ENCODE results near the gene GREB1L.
"Not testable (repeated sequence)": the region's sequence is repeated elsewhere in the genome, so short reads cannot be mapped to it uniquely, and the experiment has no call there.

The GREB1L gene

DNA sequence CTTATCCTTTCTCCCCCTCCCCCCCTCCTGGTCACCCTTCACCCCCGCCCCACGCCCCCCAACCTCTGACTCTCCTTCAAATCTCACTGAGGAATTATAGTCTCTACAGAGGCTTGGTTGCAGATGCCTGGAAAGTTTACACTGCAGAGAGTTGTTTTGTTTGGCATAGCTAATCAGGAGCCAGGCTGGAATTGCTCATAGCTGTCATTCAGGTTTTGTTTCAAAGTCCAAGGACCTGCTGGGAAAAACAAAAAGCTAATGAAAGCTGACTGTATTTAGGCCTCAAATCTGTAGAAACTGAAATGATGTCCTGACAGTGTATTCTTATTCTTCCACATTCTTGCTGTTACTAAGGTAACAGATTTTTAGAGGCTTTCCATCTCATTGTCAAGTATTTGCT is 22.6 kb downstream of the GREB1L start:
- no peak for DNase-seq (ENCODE audit: low read depth)

- no peak for DNase-seq (ENCODE audit: low read depth)
These were observed 24.1 kb downstream of the GREB1L start for GRCh38 chr18:21265971-21266673.

GRCh38 chr18:21267400-21267799 is 25.4 kb downstream of the GREB1L start:
- no peak for DNase-seq (ENCODE audit: low read depth)

DNA sequence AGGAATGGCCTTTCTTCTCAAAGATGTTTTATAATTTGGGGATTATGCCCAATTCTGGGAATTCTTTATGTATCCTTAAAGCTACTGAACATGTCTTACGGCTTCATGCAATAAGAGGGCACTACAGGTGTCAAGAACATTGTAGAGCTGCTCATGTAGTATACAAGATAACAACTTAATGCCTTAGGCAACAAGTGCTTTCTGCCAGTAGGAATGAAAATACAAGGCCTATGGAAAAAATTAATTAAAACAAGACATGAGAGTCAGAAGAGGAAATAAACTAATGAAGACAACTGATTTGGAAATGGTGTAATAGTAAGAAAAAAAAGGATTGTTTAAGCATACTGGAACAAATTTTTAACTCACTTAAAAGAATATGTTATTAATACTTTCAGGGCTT is 27.3 kb downstream of the GREB1L start:
- no peak for DNase-seq (ENCODE audit: low read depth)

DNA sequence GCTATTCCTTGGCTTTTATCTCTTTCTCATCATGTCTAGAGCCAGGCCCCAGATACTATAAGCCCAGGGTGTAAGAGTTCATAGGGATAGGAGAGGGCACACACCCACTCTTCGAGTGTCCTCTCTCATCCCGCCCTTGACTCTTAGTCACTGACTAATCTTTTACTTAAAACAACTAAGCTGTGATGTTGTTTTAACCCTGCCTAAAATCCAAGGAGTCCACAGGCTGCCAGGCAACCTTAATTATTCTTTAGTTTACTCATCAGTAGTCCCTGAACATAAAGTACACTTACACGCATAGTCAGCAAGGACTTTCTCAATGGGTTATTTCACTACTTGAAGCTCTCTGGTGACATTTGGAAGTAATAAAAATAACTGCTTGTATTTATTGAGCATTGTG is 28.4 kb downstream of the GREB1L start:
- DNase-seq (ENCODE audit: low read depth) = no peak

- DNase-seq (ENCODE audit: low read depth) = no peak
These were observed 30.1 kb downstream of the GREB1L start for GRCh38 chr18:21272016-21272579.

GRCh38 chr18:21273568-21273967 is 31.5 kb downstream of the GREB1L start:
- no peak for DNase-seq (ENCODE audit: low read depth)

- no peak for DNase-seq (ENCODE audit: low read depth)
These were observed 33.6 kb downstream of the GREB1L start for GRCh38 chr18:21275645-21276044.

DNA sequence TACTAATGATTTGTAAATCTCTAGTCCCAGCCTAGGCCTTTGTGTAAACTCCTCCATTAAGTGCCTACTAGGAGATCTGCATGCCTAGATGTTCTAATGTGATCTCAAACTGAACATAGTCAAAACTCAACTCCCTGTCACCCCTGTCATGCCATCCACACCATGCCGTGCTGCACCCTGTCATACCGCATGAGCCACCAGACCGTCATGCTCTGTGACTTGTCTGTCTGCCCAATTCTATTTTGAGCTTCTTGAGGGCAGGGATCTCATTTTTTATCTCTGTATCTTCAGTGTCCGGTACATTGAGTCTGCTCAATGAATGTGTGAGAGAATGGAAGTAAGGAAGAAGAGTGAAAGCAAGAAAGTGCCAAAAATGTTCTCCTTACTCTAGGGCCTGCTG is 35.5 kb downstream of the GREB1L start:
- no peak for DNase-seq (ENCODE audit: low read depth)

GRCh38 chr18:21278218-21278617 is 36.2 kb downstream of the GREB1L start:
- not testable (repeated sequence) for DNase-seq (ENCODE audit: low read depth)

GRCh38 chr18:21281603-21282002 is 39.6 kb downstream of the GREB1L start:
- no peak for DNase-seq (ENCODE audit: low read depth)

DNA sequence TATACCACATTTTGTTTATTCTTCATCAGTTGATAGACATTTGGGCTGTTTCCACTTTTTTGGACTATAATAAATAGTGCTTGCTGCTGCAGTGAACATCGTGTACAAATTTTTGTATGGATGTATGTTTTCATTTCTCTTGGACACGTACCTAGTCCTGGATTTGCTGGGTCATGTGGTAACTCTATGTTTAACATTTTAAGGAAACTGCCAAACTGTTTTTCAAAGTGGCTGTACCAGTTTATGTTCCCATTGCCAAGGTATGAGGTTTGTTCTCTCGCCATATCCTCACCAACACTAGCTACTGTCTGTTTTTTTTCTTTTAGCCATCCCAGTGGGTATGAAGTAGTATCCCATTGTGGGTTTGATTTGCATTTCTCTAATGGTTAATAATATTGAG is 42.5 kb downstream of the GREB1L start:
- no peak for DNase-seq (ENCODE audit: low read depth)

GRCh38 chr18:21289827-21290226 is 47.8 kb downstream of the GREB1L start:
- DNase-seq (ENCODE audit: low read depth) = no peak

- no peak for DNase-seq (ENCODE audit: low read depth)
These were observed 49.1 kb downstream of the GREB1L start for GRCh38 chr18:21291106-21291505.

GRCh38 chr18:21293479-21293878 is 51.4 kb downstream of the GREB1L start:
- DNase-seq (ENCODE audit: low read depth) = no peak

DNA sequence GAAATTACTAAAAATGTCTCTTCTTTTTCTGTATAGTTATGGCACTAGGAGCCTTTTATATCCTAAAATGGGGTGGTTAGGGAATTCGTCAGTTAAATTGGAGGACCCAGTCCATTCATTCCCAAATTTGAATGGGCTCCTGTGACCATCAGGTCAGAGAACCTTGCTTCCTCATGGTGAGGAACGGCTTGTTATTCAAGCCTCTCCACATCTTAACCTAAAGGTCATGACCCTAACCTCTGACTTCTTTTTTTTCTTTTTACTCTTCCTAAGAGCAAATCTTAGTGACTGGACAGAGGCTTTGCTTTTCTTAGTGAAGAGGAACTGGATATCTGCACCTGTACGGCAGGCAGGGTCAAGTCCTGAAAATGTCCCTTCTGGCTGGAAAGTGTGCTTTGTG is 53.1 kb downstream of the GREB1L start:
- no peak for DNase-seq (ENCODE audit: low read depth)

GRCh38 chr18:21296045-21296444 is 54.0 kb downstream of the GREB1L start:
- DNase-seq (ENCODE audit: low read depth) = no peak

DNA sequence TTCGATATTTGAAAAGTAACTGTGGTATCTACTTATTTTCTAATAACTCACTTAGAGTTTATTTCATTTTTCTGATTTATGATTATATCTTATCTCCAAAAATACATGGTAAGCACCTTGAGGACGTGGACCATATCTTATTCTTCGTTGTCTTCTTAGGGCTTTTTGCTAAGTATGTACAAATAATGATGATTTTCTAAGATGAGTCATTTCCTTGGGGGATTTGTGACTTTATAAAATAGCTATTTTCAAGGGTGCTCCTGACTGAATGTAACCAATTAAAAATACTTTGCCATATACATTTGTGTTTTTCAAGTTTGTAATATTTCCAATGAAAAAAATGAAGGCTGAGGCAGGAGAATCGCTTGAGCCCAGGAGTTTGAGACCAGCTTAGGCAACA is 56.3 kb downstream of the GREB1L start:
- no peak for DNase-seq (ENCODE audit: low read depth)

GRCh38 chr18:21300035-21300907 is 58.2 kb downstream of the GREB1L start:
- no peak for DNase-seq (ENCODE audit: low read depth)

DNA sequence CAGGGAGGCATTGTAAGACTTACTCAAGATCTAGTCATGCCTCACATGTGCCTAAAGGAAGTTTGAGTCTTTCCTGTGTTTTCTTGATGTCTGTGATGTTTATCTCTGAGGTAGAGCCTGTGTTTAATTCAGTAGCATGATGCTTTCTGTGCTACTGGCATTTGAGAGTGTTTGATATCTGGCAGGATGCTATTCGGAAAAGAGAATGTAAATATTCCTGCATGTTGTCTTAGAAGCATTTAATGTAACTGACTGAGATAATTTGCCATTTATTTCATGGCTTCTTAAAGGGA is 58.8 kb downstream of the GREB1L start:
- no peak for DNase-seq (ENCODE audit: low read depth)

DNA sequence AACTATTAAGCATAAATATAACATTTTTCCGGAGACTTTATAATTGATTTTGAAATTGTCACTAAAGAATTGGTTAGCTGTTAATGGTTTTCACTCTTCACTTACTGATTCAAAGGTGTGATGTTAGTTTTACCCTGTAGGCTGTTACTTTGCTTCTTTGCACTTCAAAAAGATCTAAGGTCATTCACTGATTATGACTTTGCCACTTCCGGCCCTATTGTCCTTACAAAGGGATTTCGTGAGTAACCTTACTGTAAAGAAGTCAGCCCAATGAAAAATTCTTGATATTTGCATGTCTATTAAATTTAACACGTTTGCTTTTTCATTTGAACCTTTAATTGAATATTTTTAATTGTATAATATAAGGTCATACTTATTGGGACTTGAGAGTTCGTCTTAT is 61.4 kb downstream of the GREB1L start:
- no peak for DNase-seq (ENCODE audit: low read depth)

- DNase-seq (ENCODE audit: low read depth) = no peak
These were observed 61.9 kb downstream of the GREB1L start for GRCh38 chr18:21303895-21304294.

DNA sequence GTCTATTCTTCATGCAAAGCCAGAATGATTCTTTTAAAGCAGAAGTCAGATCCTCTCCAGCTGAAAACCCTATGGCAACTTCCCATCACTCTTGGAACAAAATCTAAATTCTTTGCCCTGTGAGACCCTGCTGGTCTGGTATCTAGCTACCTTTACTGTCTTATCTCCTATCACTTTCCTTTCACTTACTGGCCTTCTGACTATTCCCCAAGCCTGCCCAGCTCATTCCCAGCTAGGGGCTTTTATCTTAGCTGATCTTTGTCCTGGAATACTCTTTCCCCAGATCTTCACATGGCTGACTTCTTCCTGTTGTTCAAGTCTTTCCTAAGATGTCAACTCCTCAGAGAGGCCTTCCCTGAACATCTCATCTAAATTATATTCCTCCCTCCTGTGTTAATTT is 63.6 kb downstream of the GREB1L start:
- DNase-seq (ENCODE audit: low read depth) = no peak
